Breast epithelium (tissue), 4 donors: Measurements from ENCODE around the gene NCKAP1. TPM values are rescaled to one million over a fixed set of nuclear protein-coding genes. Genes with fewer than 3 reads are reported as not detected.
"Not testable (repeated sequence)": the region's sequence is repeated elsewhere in the genome, so short reads cannot be mapped to it uniquely, and the experiment has no call there.

Experiments
- DNase-seq, 2 donors: peaks; one replicate each; pipeline ENCODE4 v3.0.0-alpha.2; 2019; ENCODE audit warnings: low spot score in 2 of 2
- H3K27ac ChIP-seq, 2 donors: fragments of 200-600 bp; sonication (generic) in 1 of 2; one replicate each; pipeline ENCODE4 v1.5.1; 2016 to 2019; ENCODE audit warnings: mild to moderate bottlenecking in 1 of 2
- H3K27me3 ChIP-seq, 2 donors: fragments of 200-600 bp; sonication (generic) in 1 of 2; one replicate each; pipeline versions ENCODE4 v1.5.1 to v1.6.0; 2017 to 2019; ENCODE audit warnings: control low read depth in 1 of 2, mild to moderate bottlenecking in 1 of 2
- H3K36me3 ChIP-seq: fragments of 200-600 bp; one replicate; pipeline ENCODE4 v1.5.1; 2019
- H3K4me1 ChIP-seq, 2 donors: fragments of 200-600 bp; sonication (generic); one replicate each; pipeline ENCODE4 v1.5.1; 2016 to 2019; ENCODE audit warnings: control low read depth in 1 of 2
- H3K4me3 ChIP-seq, 3 donors: fragments of 200-600 bp; sonication (generic); 1 replicate in 2 of 3; 2 replicates in 1 of 3; pipeline ENCODE4 v1.5.1; 2016 to 2019; ENCODE audit warnings: mild to moderate bottlenecking in 3 of 3, moderate library complexity in 2 of 3
- H3K9me3 ChIP-seq, 2 donors: fragments of 200-600 bp; sonication (generic) in 1 of 2; one replicate each; pipeline ENCODE4 v1.5.1; 2016 to 2019; ENCODE audit warnings: control low read depth in 1 of 2
- POLR2A ChIP-seq: fragments of 450-650 bp; IDR thresholded peaks from one replicate; pipeline ENCODE4 v1.6.1; 2016; ENCODE audit warnings: antibody characterized with exemption, mild to moderate bottlenecking, moderate library complexity
- POLR2AphosphoS5 ChIP-seq, 3 donors: sonication (generic); formaldehyde crosslinking; IDR thresholded peaks; one replicate each; pipeline ENCODE4 v1.6.1; 2017; ENCODE audit warnings: antibody characterized with exemption in 3 of 3
- intact Hi-C: fragments of 100-400 bp; cut with DNase I; formaldehyde crosslinking; loops from one replicate; pipeline ENCODE4 v1.15.1; 2023; ENCODE audit warnings: low total_unique reads
- total RNA-seq, 3 donors: library from RNA; depleted of rRNA; stranded (reverse); fragments of >200 nt; gene quantifications; one replicate each; pipeline ENCODE4 v1.1.0, GENCODE V29; 2016
- TF ChIP-seq, protein P1 (sequence below), 3 donors: fragments of 450-650 bp; IDR thresholded peaks; one replicate each; pipeline ENCODE4 v1.5.1; 2016 to 2017; ENCODE audit warnings: antibody characterized with exemption in 3 of 3, mild to moderate bottlenecking in 3 of 3, moderate library complexity in 3 of 3

The NCKAP1 gene
- total RNA-seq, 3 donors from 2014 or later, result 122 to 270 (median 186) TPM

DNA sequence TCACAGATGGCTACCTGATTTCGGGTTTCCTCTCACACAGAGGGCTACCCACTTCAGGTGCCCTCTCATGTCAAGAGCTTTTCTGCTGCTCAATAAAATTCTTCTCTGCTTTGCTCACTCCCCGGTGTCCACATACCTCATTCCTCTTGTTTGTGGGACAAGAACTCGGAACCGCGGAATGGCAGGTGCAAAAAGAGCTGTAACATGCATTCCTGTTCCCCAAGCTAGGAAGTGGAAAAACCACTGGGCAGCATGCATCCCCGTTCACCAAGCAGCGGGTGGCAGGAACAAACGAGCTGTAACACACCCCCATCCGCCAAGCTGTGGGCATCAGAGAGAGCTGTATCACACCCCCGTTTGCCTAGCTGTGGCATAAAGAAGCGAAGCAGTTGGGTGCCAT lies 144.6 kb downstream of the NCKAP1 start:
- DNase-seq, result no peak
- intact Hi-C loops, result no loop called here
- TF ChIP-seq POLR2AphosphoS5 (IDR thresholded peaks at IDR 0.05) (no peak), POLR2A (no peak)
- TF ChIP-seq, protein P1, sequence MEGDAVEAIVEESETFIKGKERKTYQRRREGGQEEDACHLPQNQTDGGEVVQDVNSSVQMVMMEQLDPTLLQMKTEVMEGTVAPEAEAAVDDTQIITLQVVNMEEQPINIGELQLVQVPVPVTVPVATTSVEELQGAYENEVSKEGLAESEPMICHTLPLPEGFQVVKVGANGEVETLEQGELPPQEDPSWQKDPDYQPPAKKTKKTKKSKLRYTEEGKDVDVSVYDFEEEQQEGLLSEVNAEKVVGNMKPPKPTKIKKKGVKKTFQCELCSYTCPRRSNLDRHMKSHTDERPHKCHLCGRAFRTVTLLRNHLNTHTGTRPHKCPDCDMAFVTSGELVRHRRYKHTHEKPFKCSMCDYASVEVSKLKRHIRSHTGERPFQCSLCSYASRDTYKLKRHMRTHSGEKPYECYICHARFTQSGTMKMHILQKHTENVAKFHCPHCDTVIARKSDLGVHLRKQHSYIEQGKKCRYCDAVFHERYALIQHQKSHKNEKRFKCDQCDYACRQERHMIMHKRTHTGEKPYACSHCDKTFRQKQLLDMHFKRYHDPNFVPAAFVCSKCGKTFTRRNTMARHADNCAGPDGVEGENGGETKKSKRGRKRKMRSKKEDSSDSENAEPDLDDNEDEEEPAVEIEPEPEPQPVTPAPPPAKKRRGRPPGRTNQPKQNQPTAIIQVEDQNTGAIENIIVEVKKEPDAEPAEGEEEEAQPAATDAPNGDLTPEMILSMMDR (IDR thresholded peaks at IDR 0.05), result no peak
- Histone ChIP-seq H3K9me3 (no peaks in the 10 kb centered on the region), H3K4me1 (no peaks in the 10 kb centered on the region), H3K4me3 (no peak overlapping the region), H3K27ac (no peak overlapping the region), H3K36me3 (no peaks in the 10 kb centered on the region), H3K27me3 (no peaks in the 10 kb centered on the region)

DNA sequence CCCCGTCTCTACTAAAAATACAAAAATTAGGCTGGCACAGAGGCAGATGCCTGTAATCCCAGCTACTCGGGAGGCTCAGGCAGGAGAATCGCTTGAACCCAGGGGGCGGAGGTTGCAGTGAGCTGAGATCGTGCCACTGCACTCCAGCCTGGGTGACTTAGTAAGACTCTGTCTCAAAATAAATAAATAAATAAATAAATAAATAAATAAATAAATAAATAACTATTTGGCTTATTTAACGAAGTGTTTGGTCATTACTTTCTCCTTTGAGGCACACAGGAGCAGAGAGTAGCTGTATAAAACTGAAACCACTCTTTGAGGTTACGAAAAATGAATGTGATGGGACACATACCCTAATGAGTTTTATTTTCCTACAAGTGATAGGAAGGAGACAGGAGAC lies 145.2 kb downstream of the NCKAP1 start:
- H3K4me3 ChIP-seq, H3K27me3 ChIP-seq, H3K36me3 ChIP-seq, H3K9me3 ChIP-seq, intact Hi-C loops, H3K27ac ChIP-seq, DNase-seq, H3K4me1 ChIP-seq: not testable (repeated sequence)

DNA sequence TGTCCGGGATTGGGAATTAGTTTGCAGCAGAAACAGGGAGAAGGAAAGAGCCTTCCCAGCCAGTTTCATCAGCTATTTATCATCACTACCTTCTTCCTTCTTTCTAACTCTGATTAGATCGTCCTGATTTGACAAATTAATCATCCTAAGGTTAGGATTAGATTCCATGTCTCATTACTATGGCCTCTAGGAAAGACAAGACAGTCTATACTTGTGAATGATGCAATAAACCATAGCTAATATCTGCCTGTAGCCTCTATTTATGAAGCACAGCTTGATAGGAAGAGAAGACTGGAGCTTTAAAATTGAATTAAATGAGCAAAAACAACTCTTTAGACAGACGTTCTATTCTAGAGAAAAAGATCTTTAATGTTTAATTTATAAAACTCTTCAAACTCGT lies 146.6 kb downstream of the NCKAP1 start:
- Histone ChIP-seq H3K4me3 (no peak overlapping the region), H3K4me1 (no peaks in the 10 kb centered on the region), H3K27me3 (no peaks in the 10 kb centered on the region), H3K27ac (no peak overlapping the region), H3K9me3 (no peaks in the 10 kb centered on the region), H3K36me3 (no peaks in the 10 kb centered on the region)
- intact Hi-C loops, result no loop called here
- DNase-seq, result no peak
- TF ChIP-seq POLR2AphosphoS5 (IDR thresholded peaks at IDR 0.05) (no peak), POLR2A (no peak)
- TF ChIP-seq, protein P1 (IDR thresholded peaks at IDR 0.05), result no peak

DNA sequence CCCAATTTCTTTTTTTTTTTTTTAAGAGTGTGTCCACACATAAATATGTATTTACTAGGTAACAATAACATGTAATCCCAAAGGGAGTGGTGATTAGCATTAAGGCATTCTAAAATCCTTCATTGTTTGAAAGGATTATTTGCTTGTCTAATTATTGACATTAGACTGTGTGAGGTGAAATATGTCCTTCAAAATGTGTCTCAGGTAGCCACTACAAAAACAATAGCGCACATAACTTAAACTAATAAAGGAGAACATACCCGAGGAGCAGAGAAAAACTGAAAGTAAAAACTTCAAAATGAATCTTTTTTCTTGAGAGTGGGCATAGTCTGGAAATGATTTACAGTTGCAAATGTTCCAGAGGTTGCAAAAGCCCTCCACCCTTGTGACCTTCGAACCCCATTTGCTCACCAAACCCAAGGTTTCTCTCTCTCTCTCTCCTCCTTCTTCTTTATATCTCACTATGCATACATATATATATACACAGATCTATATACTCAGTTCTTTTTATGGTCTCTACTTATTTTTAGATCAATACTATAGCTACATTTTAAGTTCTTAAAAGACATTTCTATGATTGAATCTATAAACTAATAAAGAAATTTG lies 147.4 kb downstream of the NCKAP1 start:
- Histone ChIP-seq H3K4me1 (no peaks in the 10 kb centered on the region), H3K27me3 (no peaks in the 10 kb centered on the region), H3K4me3 (no peak overlapping the region), H3K36me3 (no peaks in the 10 kb centered on the region), H3K9me3 (no peaks in the 10 kb centered on the region), H3K27ac (no peak overlapping the region)
- DNase-seq, result no peak
- intact Hi-C loops, result no loop called here
- TF ChIP-seq, protein P1 (IDR thresholded peaks at IDR 0.05), result no peak
- TF ChIP-seq POLR2AphosphoS5 (IDR thresholded peaks at IDR 0.05), result no peak

DNA sequence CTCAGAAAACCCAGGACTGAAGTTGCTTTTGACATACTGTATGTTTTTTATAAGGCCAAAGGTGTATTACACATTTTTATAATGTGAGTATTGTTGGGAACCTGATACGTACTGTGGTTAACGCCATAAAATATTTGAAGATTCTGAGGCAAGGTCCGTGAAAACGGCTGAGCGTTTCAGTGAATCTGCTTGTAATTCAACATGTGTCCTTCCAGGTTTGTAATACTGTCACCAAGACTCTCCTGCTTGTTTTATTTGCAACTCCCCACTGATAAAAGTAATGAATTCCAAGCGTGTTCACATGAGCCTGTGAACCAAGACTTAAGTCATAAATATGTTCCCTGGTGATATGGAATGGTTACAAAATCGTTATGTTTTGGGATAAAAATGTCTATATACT lies 148.0 kb downstream of the NCKAP1 start:
- Histone ChIP-seq H3K9me3 (no peaks in the 10 kb centered on the region), H3K27ac (no peak overlapping the region), H3K4me3 (no peak overlapping the region), H3K4me1 (no peaks in the 10 kb centered on the region), H3K27me3 (no peaks in the 10 kb centered on the region), H3K36me3 (no peaks in the 10 kb centered on the region)
- intact Hi-C loops, result no loop called here
- DNase-seq, result no peak
- TF ChIP-seq POLR2AphosphoS5 (IDR thresholded peaks at IDR 0.05), result no peak
- TF ChIP-seq, protein P1 (IDR thresholded peaks at IDR 0.05), result no peak
- no peak for TF ChIP-seq POLR2A
